ENCODE results near the gene TMEM45A.

GRCh38 chr3:100499651-100500050, 7.2 kb downstream of the TMEM45A start:
- TF ChIP-seq CTCF (IDR thresholded peaks at IDR 0.05) = no peak
- TF ChIP-seq POLR2A (IDR thresholded peaks at IDR 0.05) = no peak
